Heart left ventricle (tissue), 16 donors: ENCODE results near the gene IDH2. TPM values are rescaled to one million over a fixed set of nuclear protein-coding genes. Genes with fewer than 3 reads are reported as not detected.

Experiments
- ATAC-seq, 4 donors: fragments of 200-7000 bp; cut with Tn5 transposase; one replicate each; pipeline ENCODE4 v1.9.1; 2020 to 2022; ENCODE audit warnings: moderate library complexity in 4 of 4, mild to moderate bottlenecking in 3 of 4, moderate number of reproducible peaks in 1 of 4
- DNase-seq, 5 donors: peaks; one replicate each; pipeline ENCODE4 v3.0.0-alpha.2; 2020
- H3K27ac ChIP-seq, 12 donors: fragments of 200-600 bp; sonication (generic) in 4 of 12; one replicate each; pipeline versions ENCODE4 v1.5.0 to v1.8.0; 2016 to 2022; ENCODE audit warnings: mild to moderate bottlenecking in 2 of 12
- H3K27me3 ChIP-seq, 9 donors: fragments of 200-600 bp; sonication (generic) in 2 of 9; one replicate each; pipeline versions ENCODE4 v1.5.1 to v1.8.0; 2016 to 2022; ENCODE audit warnings: mild to moderate bottlenecking in 3 of 9
- H3K36me3 ChIP-seq, 9 donors: fragments of 200-600 bp; sonication (generic) in 2 of 9; one replicate each; pipeline versions ENCODE4 v1.5.0 to v1.8.0; 2018 to 2022; ENCODE audit warnings: mild to moderate bottlenecking in 2 of 9
- H3K4me1 ChIP-seq, 12 donors: fragments of 200-600 bp; sonication (generic) in 4 of 12; one replicate each; pipeline versions ENCODE4 v1.5.0 to v1.8.0; 2016 to 2022; ENCODE audit warnings: mild to moderate bottlenecking in 3 of 12
- H3K4me3 ChIP-seq, 12 donors: fragments of 200-600 bp; sonication (generic) in 4 of 12; one replicate each; pipeline versions ENCODE4 v1.5.0 to v1.8.0; 2017 to 2022; ENCODE audit warnings: mild to moderate bottlenecking in 9 of 12, moderate library complexity in 4 of 12
- H3K9me3 ChIP-seq, 12 donors: fragments of 200-600 bp; sonication (generic) in 4 of 12; one replicate each; pipeline versions ENCODE4 v1.5.0 to v1.8.0; 2016 to 2022; ENCODE audit warnings: mild to moderate bottlenecking in 1 of 12
- POLR2A ChIP-seq, 2 donors: fragments of 450-650 bp; IDR thresholded peaks; one replicate each; pipeline ENCODE4 v1.6.1; 2017; ENCODE audit warnings: antibody characterized with exemption in 2 of 2, mild to moderate bottlenecking in 2 of 2, moderate library complexity in 2 of 2
- WGBS, 4 donors: extraction: QIAGEN DNeasy Blood & Tissue Kit in 2 of 4; methylation state at CpG; one replicate each; pipeline versions ENCODE4 v1.1.5 to v1.1.7; 2013 to 2018; 5-methylcytosine and 5-hydroxymethylcytosine counted together
- intact Hi-C, 10 donors: fragments of 100-400 bp; cut with DNase I; formaldehyde crosslinking; loops; one replicate each; pipeline versions ENCODE4 v1.11.1 to v1.14.2; 2022
- polyA plus RNA-seq, 2 donors: library from polyadenylated mRNA; stranded (reverse); fragments of 200-250 nt; gene quantifications; one replicate each; pipeline ENCODE4 v1.2.3, GENCODE V29; 2013
- total RNA-seq, 9 donors: library from RNA; depleted of rRNA in 2 of 9; stranded (reverse); fragments of >200 nt in 2 of 9; fragmentation: NEBNext Ultra II Directional in 3 of 9; extraction: Animal tissue kit (Norgen Biotek cat#: 25700) in 3 of 9; gene quantifications; one replicate each; pipeline versions ENCODE4 v1.1.0 to v1.2.4, GENCODE V29; 2016 to 2023
- TF ChIP-seq, protein P1 (sequence below), 12 donors: fragments of 200-600 bp; sonication (generic) in 4 of 12; IDR thresholded peaks; one replicate each; pipeline versions ENCODE4 v1.5.0 to v1.8.0; 2018 to 2022; ENCODE audit warnings: antibody characterized with exemption in 12 of 12, mild to moderate bottlenecking in 5 of 12
- donor health status: ischemic (EF 13 %, LVEDD 7.1; RV severe dilation, severe dysfunction).
- donor health status: healthy with polysubstance abuse.
- donor health status: DM: no; HTN: yes; CAD: no.
- donor health status: DM: no; HTN: no; CAD: no.
- donor health status: ischemic (EF 25% LVEDD 6.9; RV normal size, moderate dysfunction).
- donor health status: ischemic (EF 25% LVEDD 5.7; RV mildly dilated, moderate dysfunction).
- donor health status: healthy.
- donor health status: DM: yes; HTN: yes; CAD: no.
- donor health status: ischemic (EF 35%, LVEDD 5.7; RV mildly dilated, moderate dysfunction).
- donor health status: nonischemic (EF 11% LVEDD 7.7; RV severe dilation, severe dysfunction).
- donor health status: DM: yes; HTN: yes; CAD: no.
- donor health status: PGD.
- donor health status: ischemic (EF 29% LVEDD 5.4; RV normal size, mild dysfunction).
- donor health status: nonischemic (EF 23%, LVEDD 6.1; RV moderate dilation, normal function).

IDH2 gene
- total and polyA plus RNA-seq, 11 donors = 366 to 1,258 (median 729) TPM

DNA sequence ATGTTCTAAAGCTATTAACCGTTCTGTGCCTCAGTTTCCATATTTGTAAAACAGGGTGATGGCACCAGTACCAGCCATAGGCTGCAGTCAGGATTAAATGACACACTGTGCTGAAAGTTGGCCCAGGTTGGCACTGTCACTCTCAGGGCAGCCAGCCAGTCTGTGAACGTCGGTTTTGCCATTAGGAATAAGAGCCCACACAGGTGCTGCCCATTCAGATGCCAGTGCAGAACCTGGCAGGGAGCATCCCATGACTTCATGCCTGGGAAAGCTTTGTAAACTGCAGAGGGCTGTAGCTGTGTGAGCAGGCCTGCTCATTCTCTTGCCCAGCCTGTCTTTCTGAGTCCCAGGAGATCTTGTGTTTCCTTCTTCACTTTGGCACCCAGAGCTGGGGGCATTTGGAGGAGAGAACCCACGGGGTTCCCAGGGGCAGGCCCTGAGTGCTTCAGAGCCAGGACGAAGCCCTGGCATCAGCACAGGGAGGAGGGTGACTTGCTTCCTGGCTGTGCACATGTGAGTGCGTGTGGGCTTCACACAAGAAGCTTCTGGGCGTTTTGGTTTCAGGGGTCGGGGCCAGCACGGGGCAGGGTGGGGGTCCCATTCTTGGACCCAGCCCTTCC is 54.2 kb downstream of the IDH2 start:
- Histone ChIP-seq H3K27me3 (no peaks in the 10 kb centered on the region), H3K4me1 (peaks cover 0 to 40% (median 13%) of the 10 kb centered on the region in 12 donors), H3K36me3 (no peaks in the 10 kb centered on the region), H3K27ac (no peak overlapping the region), H3K4me3 (no peak overlapping the region), H3K9me3 (no peaks in the 10 kb centered on the region)
- DNase-seq (peak in 1 of 5 donors; percentile 24), ATAC-seq (peak in 1 of 4 donors; percentile 9)
- TF ChIP-seq, protein P1, sequence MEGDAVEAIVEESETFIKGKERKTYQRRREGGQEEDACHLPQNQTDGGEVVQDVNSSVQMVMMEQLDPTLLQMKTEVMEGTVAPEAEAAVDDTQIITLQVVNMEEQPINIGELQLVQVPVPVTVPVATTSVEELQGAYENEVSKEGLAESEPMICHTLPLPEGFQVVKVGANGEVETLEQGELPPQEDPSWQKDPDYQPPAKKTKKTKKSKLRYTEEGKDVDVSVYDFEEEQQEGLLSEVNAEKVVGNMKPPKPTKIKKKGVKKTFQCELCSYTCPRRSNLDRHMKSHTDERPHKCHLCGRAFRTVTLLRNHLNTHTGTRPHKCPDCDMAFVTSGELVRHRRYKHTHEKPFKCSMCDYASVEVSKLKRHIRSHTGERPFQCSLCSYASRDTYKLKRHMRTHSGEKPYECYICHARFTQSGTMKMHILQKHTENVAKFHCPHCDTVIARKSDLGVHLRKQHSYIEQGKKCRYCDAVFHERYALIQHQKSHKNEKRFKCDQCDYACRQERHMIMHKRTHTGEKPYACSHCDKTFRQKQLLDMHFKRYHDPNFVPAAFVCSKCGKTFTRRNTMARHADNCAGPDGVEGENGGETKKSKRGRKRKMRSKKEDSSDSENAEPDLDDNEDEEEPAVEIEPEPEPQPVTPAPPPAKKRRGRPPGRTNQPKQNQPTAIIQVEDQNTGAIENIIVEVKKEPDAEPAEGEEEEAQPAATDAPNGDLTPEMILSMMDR (IDR thresholded peaks at IDR 0.05) = no peak
- TF ChIP-seq POLR2A (IDR thresholded peaks at IDR 0.05) = no peak
- intact Hi-C loops = no loop called here
- 42 to 70% (median 67%) methylated on average over 6 to 9 of the region's 9 CpGs for WGBS, 4 donors

DNA sequence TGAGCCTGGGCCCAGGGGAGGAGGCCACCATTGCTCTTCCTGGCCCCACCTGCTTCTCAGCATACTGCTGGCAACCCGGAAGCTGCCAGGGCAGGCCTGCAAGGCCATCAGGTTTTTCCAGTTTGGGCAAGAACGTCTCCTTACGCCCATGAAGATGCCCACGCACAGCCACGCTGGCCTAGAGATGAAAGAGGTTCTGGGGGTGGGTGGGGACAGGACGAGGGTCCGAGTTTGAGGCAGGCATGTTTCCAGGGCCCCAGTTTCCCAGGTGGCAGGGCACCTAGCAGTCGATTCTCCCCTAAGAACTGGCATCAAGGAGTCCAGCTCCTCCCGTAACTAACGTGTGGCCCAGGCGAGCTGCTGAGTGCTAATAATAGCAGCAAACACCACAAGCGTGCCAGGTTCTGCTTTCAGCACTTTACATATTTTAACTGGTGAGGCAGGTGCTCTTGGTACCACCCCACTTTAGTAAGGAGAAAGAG is 55.3 kb downstream of the IDH2 start:
- peak overlapping the region in 1 of 12 donors; percentile 34 for H3K27ac ChIP-seq
- intact Hi-C loops = no loop called here
- no peaks in the 10 kb centered on the region for H3K9me3 ChIP-seq
- WGBS, 4 donors = 59 to 71% (median 65%) methylated on average over 11 to 12 of the region's 12 CpGs
- TF ChIP-seq, protein P1 (IDR thresholded peaks at IDR 0.05) = no peak
- no peak for TF ChIP-seq POLR2A (IDR thresholded peaks at IDR 0.05)
- no peaks in the 10 kb centered on the region for H3K36me3 ChIP-seq
- peaks cover 0 to 39% (median 13%) of the 10 kb centered on the region in 12 donors for H3K4me1 ChIP-seq
- H3K4me3 ChIP-seq = no peak overlapping the region
- ATAC-seq (peak; percentile 40 to 84 (median 72)), DNase-seq (peak in 2 of 5 donors; percentile 62 to 72)
- no peaks in the 10 kb centered on the region for H3K27me3 ChIP-seq

GRCh38 chr15:90046289-90046688 is 56.0 kb downstream of the IDH2 start:
- Histone ChIP-seq H3K36me3 (no peaks in the 10 kb centered on the region), H3K27ac (no peak overlapping the region), H3K9me3 (no peaks in the 10 kb centered on the region), H3K4me3 (no peak overlapping the region), H3K27me3 (no peaks in the 10 kb centered on the region), H3K4me1 (peaks cover 0 to 39% (median 13%) of the 10 kb centered on the region in 12 donors)
- whole genome bisulfite sequencing, 4 donors = 81 to 92% (median 85%) methylated on average over 7 of the region's 7 CpGs
- no peak for TF ChIP-seq POLR2A (IDR thresholded peaks at IDR 0.05)
- TF ChIP-seq, protein P1 (IDR thresholded peaks at IDR 0.05) = no peak
- no peak for ATAC-seq
- intact Hi-C loops = no loop called here
- DNase-seq = peak in 1 of 5 donors; percentile 21

- no peak overlapping the region for H3K4me3 ChIP-seq
- H3K4me1 ChIP-seq = peaks cover 0 to 49% (median 12%) of the 10 kb centered on the region in 12 donors
- H3K27ac ChIP-seq = no peak overlapping the region
- no peaks in the 10 kb centered on the region for H3K36me3 ChIP-seq
- WGBS, 4 donors = 95 to 98% (median 98%) methylated on average over 4 of the region's 4 CpGs
- intact Hi-C loops = no loop called here
- no peak for ATAC-seq
- H3K27me3 ChIP-seq = no peaks in the 10 kb centered on the region
- TF ChIP-seq, protein P1 (IDR thresholded peaks at IDR 0.05) = no peak
- TF ChIP-seq POLR2A (IDR thresholded peaks at IDR 0.05) = no peak
- H3K9me3 ChIP-seq = no peaks in the 10 kb centered on the region
- peak in 1 of 5 donors; percentile 4 for DNase-seq
Measured at GRCh38 chr15:90044916-90045371, 57.3 kb downstream of the IDH2 start.
